GM12878 (cell line): Measurements from ENCODE around the gene EME2.
A peak's percentile ranks its signal among the peaks of the same experiment; 100 is the strongest.

Source experiments
- CBX3 ChIP-seq: fragments of 200-600 bp; sonication (generic); IDR thresholded peaks from 2 replicates; pipeline ENCODE4 v1.6.1; 2016; ENCODE audit warnings: low read depth, borderline replicate concordance
- CEBPB ChIP-seq, 2 experiments: fragments of 150-350 bp in 1 of 2; IDR thresholded peaks; 2 replicates each; pipeline ENCODE4 v1.6.1; 2012 to 2014; ENCODE audit warnings: low read depth in 2 of 2, low read length in 2 of 2, borderline replicate concordance in 1 of 2, inconsistent platforms in 1 of 2
- EP300 ChIP-seq, 2 experiments: fragments of 150-350 bp in 1 of 2; IDR thresholded peaks; 2 replicates each; pipeline ENCODE4 v1.6.1; 2011 to 2012; ENCODE audit warnings: low read depth in 2 of 2, low read length in 2 of 2, borderline replicate concordance in 1 of 2, improper control_type of control experiment in 1 of 2, inconsistent platforms in 1 of 2; ENCODE audit not compliant: control insufficient read depth in 1 of 2
- POLR2A ChIP-seq: IDR thresholded peaks from 2 replicates; pipeline ENCODE4 v1.6.1; 2011; ENCODE audit warnings: low read depth, mild to moderate bottlenecking, low read length
- RAD21 ChIP-seq: IDR thresholded peaks from 2 replicates; pipeline ENCODE4 v1.6.1; 2011; ENCODE audit warnings: mild to moderate bottlenecking, low read depth, low read length, moderate library complexity; ENCODE audit not compliant: insufficient read depth
- SMAD5 ChIP-seq: IDR thresholded peaks from 2 replicates; pipeline ENCODE4 v1.6.1; 2016; ENCODE audit warnings: antibody characterized with exemption, low read depth
- SP1 ChIP-seq: IDR thresholded peaks from one replicate; pipeline ENCODE4 v1.6.1; 2011; ENCODE audit warnings: low read depth, low read length
- TBL1XR1 ChIP-seq: IDR thresholded peaks from 2 replicates; pipeline ENCODE4 v1.6.1; 2012; ENCODE audit warnings: low read depth, low read length, improper control_type of control experiment
- TF ChIP-seq, protein P1 (sequence below), 3 experiments: IDR thresholded peaks in 2 of 3; conservative IDR thresholded peaks in 1 of 3; 2 replicates each; pipeline ENCODE4 v1.5.1; 2011; ENCODE audit warnings: low read depth in 3 of 3, low read length in 3 of 3, mild to moderate bottlenecking in 3 of 3, control low read depth in 2 of 3, moderate library complexity in 2 of 3, inconsistent platforms in 1 of 3, mixed read lengths in 1 of 3; ENCODE audit not compliant: control insufficient read depth in 2 of 3, insufficient read depth in 1 of 3; ENCODE audit errors: extremely low read depth in 1 of 3
- TF ChIP-seq, protein P2 (sequence below): fragments of 450-650 bp; IDR thresholded peaks from 2 replicates; pipeline ENCODE4 v1.6.1; 2017; ENCODE audit warnings: mild to moderate bottlenecking, low read depth, inconsistent platforms; ENCODE audit not compliant: poor library complexity, severe bottlenecking
- TF ChIP-seq, protein P3 (sequence below): fragments of 450-650 bp; conservative IDR thresholded peaks from 2 replicates; pipeline ENCODE4 v1.6.1; 2017; ENCODE audit warnings: mild to moderate bottlenecking, moderate library complexity

DNA sequence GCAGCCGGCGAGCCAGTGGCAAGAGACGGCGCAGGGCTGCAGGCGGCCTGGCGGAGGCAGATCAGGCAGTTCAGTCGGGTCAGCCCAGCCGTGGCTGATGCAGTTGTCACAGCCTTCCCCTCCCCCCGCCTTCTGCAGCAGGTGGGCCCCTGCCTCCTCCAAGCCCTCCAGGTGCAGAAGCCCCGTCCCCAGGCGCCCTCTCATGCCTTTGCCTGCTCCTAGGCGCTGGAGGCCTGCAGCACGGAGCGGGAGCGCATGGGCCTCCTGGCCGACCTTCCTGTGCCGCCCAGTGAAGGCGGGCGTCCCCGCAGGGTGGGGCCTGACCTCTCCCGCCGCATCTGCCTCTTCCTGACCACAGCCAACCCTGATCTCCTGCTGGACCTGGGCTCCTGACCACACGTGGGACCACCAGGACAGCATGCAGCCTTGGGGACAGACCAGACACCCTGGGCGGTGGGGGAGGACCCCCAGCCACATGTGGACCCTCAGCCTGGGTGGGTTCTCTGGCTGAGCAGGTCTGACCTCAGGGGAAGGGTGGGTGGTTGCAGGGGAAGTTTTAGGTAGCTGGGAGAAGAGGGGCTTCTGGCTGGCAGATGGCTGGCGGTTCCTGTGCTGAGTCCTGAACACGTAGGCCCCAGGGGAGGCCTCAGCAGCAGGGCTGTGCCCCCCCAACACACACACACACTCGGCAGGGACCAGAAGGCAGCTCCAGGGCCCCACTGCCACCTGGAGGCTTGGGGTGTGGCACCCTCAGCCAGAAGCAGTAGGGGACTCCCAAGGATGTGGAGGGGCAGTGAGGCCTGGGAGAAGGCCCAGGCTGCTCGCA lies 3.4 kb downstream of the EME2 start:
- TF ChIP-seq CEBPB (IDR thresholded peaks at IDR 0.05; ENCODE audit: borderline replicate concordance in 1 of 2, low read depth in 2 of 2, low read length in 2 of 2) (no peak), EP300 (IDR thresholded peaks at IDR 0.05; ENCODE audit: borderline replicate concordance in 1 of 2, control insufficient read depth in 1 of 2, low read depth in 2 of 2, low read length in 2 of 2) (no peak), POLR2A (peak; percentile 51), SP1 (no peak), TBL1XR1 (no peak), SMAD5 (no peak), CBX3 (no peak), RAD21 (no peak)
- TF ChIP-seq, protein P1, sequence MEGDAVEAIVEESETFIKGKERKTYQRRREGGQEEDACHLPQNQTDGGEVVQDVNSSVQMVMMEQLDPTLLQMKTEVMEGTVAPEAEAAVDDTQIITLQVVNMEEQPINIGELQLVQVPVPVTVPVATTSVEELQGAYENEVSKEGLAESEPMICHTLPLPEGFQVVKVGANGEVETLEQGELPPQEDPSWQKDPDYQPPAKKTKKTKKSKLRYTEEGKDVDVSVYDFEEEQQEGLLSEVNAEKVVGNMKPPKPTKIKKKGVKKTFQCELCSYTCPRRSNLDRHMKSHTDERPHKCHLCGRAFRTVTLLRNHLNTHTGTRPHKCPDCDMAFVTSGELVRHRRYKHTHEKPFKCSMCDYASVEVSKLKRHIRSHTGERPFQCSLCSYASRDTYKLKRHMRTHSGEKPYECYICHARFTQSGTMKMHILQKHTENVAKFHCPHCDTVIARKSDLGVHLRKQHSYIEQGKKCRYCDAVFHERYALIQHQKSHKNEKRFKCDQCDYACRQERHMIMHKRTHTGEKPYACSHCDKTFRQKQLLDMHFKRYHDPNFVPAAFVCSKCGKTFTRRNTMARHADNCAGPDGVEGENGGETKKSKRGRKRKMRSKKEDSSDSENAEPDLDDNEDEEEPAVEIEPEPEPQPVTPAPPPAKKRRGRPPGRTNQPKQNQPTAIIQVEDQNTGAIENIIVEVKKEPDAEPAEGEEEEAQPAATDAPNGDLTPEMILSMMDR (IDR thresholded peaks at IDR 0.05 in 2 of 3, conservative IDR thresholded peaks at IDR 0.05 in 1 of 3; ENCODE audit: control insufficient read depth in 2 of 3, extremely low read depth in 1 of 3, insufficient read depth in 1 of 3, low read depth in 3 of 3, low read length in 3 of 3), result no peak
- TF ChIP-seq, protein P2, sequence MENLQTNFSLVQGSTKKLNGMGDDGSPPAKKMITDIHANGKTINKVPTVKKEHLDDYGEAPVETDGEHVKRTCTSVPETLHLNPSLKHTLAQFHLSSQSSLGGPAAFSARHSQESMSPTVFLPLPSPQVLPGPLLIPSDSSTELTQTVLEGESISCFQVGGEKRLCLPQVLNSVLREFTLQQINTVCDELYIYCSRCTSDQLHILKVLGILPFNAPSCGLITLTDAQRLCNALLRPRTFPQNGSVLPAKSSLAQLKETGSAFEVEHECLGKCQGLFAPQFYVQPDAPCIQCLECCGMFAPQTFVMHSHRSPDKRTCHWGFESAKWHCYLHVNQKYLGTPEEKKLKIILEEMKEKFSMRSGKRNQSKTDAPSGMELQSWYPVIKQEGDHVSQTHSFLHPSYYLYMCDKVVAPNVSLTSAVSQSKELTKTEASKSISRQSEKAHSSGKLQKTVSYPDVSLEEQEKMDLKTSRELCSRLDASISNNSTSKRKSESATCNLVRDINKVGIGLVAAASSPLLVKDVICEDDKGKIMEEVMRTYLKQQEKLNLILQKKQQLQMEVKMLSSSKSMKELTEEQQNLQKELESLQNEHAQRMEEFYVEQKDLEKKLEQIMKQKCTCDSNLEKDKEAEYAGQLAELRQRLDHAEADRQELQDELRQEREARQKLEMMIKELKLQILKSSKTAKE, result no peak
- TF ChIP-seq, protein P3, sequence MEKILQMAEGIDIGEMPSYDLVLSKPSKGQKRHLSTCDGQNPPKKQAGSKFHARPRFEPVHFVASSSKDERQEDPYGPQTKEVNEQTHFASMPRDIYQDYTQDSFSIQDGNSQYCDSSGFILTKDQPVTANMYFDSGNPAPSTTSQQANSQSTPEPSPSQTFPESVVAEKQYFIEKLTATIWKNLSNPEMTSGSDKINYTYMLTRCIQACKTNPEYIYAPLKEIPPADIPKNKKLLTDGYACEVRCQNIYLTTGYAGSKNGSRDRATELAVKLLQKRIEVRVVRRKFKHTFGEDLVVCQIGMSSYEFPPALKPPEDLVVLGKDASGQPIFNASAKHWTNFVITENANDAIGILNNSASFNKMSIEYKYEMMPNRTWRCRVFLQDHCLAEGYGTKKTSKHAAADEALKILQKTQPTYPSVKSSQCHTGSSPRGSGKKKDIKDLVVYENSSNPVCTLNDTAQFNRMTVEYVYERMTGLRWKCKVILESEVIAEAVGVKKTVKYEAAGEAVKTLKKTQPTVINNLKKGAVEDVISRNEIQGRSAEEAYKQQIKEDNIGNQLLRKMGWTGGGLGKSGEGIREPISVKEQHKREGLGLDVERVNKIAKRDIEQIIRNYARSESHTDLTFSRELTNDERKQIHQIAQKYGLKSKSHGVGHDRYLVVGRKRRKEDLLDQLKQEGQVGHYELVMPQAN, result no peak
